Panc1 (cell line): ENCODE data around the gene GJC2. TPM values are rescaled to one million over a fixed set of nuclear protein-coding genes. Genes with fewer than 3 reads are reported as not detected.

Source experiments
- ATAC-seq: fragments of 200-7000 bp; cut with Tn5 transposase; 2 replicates; pipeline ENCODE4 v1.9.1; 2020; ENCODE audit warnings: mild to moderate bottlenecking, moderate library complexity
- BruUV-seq: library from RNA; stranded (reverse); fragments of 400-500 nt; replicated peaks from 2 replicates; lab custom pipeline; 2021; lab: Mats Ljungman, UMichigan
- CTCF ChIA-PET: fragments of 300-600 bp; sonication (Branson Sonifier 250); formaldehyde crosslinking; loops from one replicate; lab custom pipeline; 2022; ENCODE audit warnings: antibody characterized with exemption; lab: Charles Lee
- POLR2A ChIA-PET: fragments of 300-600 bp; sonication (Branson Sonifier 250); formaldehyde crosslinking; loops from one replicate; lab custom pipeline; 2022; ENCODE audit warnings: antibody characterized with exemption; lab: Charles Lee
- DNase-seq: peaks from one replicate; pipeline ENCODE4 v3.0.0-alpha.2; 2010; ENCODE audit warnings: low read depth, low spot score
- H3K27ac ChIP-seq: 2 replicates; pipeline ENCODE4 v1.5.1; 2011; ENCODE audit warnings: mild to moderate bottlenecking, low read length, inconsistent platforms
- H3K27me3 ChIP-seq: fragments of 200-500 bp; sonication (Bioruptor generic); 2 replicates; pipeline ENCODE4 v1.6.0; 2014; ENCODE audit warnings: low read length, inconsistent platforms; ENCODE audit not compliant: control insufficient read depth, insufficient read depth
- H3K36me3 ChIP-seq: fragments of 200-500 bp; sonication (Bioruptor generic); 2 replicates; pipeline ENCODE4 v1.5.1; 2014; ENCODE audit warnings: inconsistent platforms, mild to moderate bottlenecking, low read length, moderate library complexity; ENCODE audit not compliant: control insufficient read depth, insufficient read depth
- H3K4me1 ChIP-seq: 2 replicates; pipeline ENCODE4 v1.5.1; 2011; ENCODE audit warnings: inconsistent platforms, mild to moderate bottlenecking, low read length, moderate library complexity; ENCODE audit not compliant: control insufficient read depth, insufficient read depth
- H3K4me3 ChIP-seq, 2 experiments: 2 replicates each; pipeline ENCODE4 v1.5.1; 2011 to 2012; ENCODE audit warnings: low read depth in 2 of 2, low read length in 2 of 2, mild to moderate bottlenecking in 2 of 2, inconsistent platforms in 1 of 2, moderate library complexity in 1 of 2
- H3K9me3 ChIP-seq: fragments of 200-500 bp; sonication (Bioruptor generic); 2 replicates; pipeline ENCODE4 v1.5.1; 2014; ENCODE audit warnings: low read depth, mild to moderate bottlenecking, inconsistent platforms, low read length, moderate library complexity; ENCODE audit not compliant: control insufficient read depth, insufficient read depth
- POLR2AphosphoS5 ChIP-seq: IDR thresholded peaks from 2 replicates; pipeline ENCODE4 v1.6.1; 2012; ENCODE audit warnings: mild to moderate bottlenecking, low read depth, low read length, moderate library complexity
- SIN3A ChIP-seq: IDR thresholded peaks from 2 replicates; pipeline ENCODE4 v1.6.1; 2012; ENCODE audit warnings: low read depth, mild to moderate bottlenecking, low read length, moderate library complexity, borderline replicate concordance; ENCODE audit not compliant: insufficient read depth
- TCF7L2 ChIP-seq: IDR thresholded peaks from 2 replicates; pipeline ENCODE4 v1.6.1; 2011; ENCODE audit warnings: mild to moderate bottlenecking, low read depth, low read length, inconsistent platforms
- in situ Hi-C: cut with HindIII; loops from 2 replicates; pipeline ENCODE4 v1.10.0; 2016; ENCODE audit warnings: low sequenced_read_pairs, low pct_unique_long_range_greater_than_20kb
- intact Hi-C: fragments of 100-400 bp; cut with micrococcal nuclease; formaldehyde crosslinking; loops from one replicate; pipeline ENCODE4 v1.10.0; 2022; ENCODE audit not compliant: unreplicated experiment
- total RNA-seq: library from RNA; stranded (reverse); gene quantifications from one replicate; pipeline ENCODE4 v1.2.1, GENCODE V29; 2021; ENCODE audit not compliant: unreplicated experiment
- TF ChIP-seq, protein P1 (sequence below), 2 experiments: IDR thresholded peaks; 2 replicates each; pipeline ENCODE4 v1.6.1; 2011 to 2012; ENCODE audit warnings: low read depth in 2 of 2, control low read depth in 1 of 2, low read length in 1 of 2, mild to moderate bottlenecking in 1 of 2, moderate library complexity in 1 of 2; ENCODE audit not compliant: insufficient read depth in 1 of 2
- TF ChIP-seq, protein P2 (sequence below): fragments of 450-650 bp; IDR thresholded peaks from 2 replicates; pipeline ENCODE4 v1.5.1; 2017; ENCODE audit warnings: mild to moderate bottlenecking

The GJC2 gene
- total RNA-seq, 1 experiment from 2014 or later = 2.4 TPM

- POLR2A ChIA-PET = no interaction called here
Measured at GRCh38 chr1:228125185-228125584, 24.5 kb upstream of the GJC2 start.

DNA sequence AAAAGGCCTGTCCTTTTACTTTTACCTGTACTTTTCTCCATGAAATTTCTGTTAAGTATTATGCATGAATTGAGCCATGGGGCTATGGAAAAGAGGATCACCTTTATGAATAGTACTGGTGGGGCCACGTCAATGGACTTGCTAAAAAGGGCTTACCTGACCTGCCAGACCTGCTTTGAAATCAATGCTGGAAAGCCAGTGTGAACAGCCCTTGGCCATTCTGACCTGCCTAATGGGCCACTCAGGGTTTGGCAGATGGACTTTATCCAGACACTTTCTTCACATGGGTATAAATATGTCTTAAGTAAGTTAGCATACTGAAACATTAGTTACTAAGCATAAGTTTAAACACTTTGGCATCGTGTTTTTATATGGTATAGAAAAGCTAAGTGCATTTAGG, 18.0 kb upstream of the GJC2 start:
- no peak for DNase-seq
- H3K4me3 ChIP-seq = no peak overlapping the region
- POLR2A ChIA-PET = no interaction called here
- H3K4me1 ChIP-seq = 0 out of 2 replicates have a peak, but pooled peaks cover 2% of the 10 kb centered on the region
- no peak for TF ChIP-seq TCF7L2
- no peak for TF ChIP-seq SIN3A
- TF ChIP-seq, protein P1, sequence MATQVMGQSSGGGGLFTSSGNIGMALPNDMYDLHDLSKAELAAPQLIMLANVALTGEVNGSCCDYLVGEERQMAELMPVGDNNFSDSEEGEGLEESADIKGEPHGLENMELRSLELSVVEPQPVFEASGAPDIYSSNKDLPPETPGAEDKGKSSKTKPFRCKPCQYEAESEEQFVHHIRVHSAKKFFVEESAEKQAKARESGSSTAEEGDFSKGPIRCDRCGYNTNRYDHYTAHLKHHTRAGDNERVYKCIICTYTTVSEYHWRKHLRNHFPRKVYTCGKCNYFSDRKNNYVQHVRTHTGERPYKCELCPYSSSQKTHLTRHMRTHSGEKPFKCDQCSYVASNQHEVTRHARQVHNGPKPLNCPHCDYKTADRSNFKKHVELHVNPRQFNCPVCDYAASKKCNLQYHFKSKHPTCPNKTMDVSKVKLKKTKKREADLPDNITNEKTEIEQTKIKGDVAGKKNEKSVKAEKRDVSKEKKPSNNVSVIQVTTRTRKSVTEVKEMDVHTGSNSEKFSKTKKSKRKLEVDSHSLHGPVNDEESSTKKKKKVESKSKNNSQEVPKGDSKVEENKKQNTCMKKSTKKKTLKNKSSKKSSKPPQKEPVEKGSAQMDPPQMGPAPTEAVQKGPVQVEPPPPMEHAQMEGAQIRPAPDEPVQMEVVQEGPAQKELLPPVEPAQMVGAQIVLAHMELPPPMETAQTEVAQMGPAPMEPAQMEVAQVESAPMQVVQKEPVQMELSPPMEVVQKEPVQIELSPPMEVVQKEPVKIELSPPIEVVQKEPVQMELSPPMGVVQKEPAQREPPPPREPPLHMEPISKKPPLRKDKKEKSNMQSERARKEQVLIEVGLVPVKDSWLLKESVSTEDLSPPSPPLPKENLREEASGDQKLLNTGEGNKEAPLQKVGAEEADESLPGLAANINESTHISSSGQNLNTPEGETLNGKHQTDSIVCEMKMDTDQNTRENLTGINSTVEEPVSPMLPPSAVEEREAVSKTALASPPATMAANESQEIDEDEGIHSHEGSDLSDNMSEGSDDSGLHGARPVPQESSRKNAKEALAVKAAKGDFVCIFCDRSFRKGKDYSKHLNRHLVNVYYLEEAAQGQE (IDR thresholded peaks at IDR 0.05; ENCODE audit: insufficient read depth in 1 of 2, low read depth in 2 of 2, low read length in 1 of 2) = no peak
- no peak for TF ChIP-seq POLR2AphosphoS5
- TF ChIP-seq, protein P2, sequence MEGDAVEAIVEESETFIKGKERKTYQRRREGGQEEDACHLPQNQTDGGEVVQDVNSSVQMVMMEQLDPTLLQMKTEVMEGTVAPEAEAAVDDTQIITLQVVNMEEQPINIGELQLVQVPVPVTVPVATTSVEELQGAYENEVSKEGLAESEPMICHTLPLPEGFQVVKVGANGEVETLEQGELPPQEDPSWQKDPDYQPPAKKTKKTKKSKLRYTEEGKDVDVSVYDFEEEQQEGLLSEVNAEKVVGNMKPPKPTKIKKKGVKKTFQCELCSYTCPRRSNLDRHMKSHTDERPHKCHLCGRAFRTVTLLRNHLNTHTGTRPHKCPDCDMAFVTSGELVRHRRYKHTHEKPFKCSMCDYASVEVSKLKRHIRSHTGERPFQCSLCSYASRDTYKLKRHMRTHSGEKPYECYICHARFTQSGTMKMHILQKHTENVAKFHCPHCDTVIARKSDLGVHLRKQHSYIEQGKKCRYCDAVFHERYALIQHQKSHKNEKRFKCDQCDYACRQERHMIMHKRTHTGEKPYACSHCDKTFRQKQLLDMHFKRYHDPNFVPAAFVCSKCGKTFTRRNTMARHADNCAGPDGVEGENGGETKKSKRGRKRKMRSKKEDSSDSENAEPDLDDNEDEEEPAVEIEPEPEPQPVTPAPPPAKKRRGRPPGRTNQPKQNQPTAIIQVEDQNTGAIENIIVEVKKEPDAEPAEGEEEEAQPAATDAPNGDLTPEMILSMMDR = no peak
- no peak for ATAC-seq
- H3K36me3 ChIP-seq = no peaks in the 10 kb centered on the region; the same call in 1 of the 2 replicates
- H3K27me3 ChIP-seq = peaks cover 7% of the 10 kb centered on the region; the same call in 1 of the 2 replicates
- CTCF ChIA-PET = no interaction called here
- no peak overlapping the region for H3K27ac ChIP-seq
- intact Hi-C loops = loop anchor here (1.0 kb wide), 1 partner anchor 60 kb away; no protein-coding TSS in a partner anchor
- no TSS peak for BruUV-seq
- in situ Hi-C loops = no loop called here
- no peaks in the 10 kb centered on the region for H3K9me3 ChIP-seq

More at GRCh38 chr1:228125185-228125584, 24.5 kb upstream of the GJC2 start:
- TF ChIP-seq, protein P2 = no peak
- no peak for TF ChIP-seq TCF7L2
- no peak for TF ChIP-seq SIN3A
- TF ChIP-seq POLR2AphosphoS5 = no peak
- TF ChIP-seq, protein P1 (IDR thresholded peaks at IDR 0.05; ENCODE audit: insufficient read depth in 1 of 2, low read depth in 2 of 2, low read length in 1 of 2) = no peak
- CTCF ChIA-PET = no interaction called here
- Histone ChIP-seq H3K27ac (no peak overlapping the region), H3K36me3 (no peaks in the 10 kb centered on the region), H3K4me1 (0 out of 2 replicates have a peak, but pooled peaks cover under 1% of the 10 kb centered on the region), H3K4me3 (no peak overlapping the region), H3K27me3 (no peaks in the 10 kb centered on the region; the same call in 1 of the 2 replicates), H3K9me3 (no peaks in the 10 kb centered on the region)
- DNase-seq (no peak), ATAC-seq (no peak)
- in situ Hi-C loops (no loop called here), intact Hi-C loops (no loop called here)
- BruUV-seq = no TSS peak
